CD4-positive, alpha-beta T cell treated with Interferon gamma for 1 hour (primary cell): ENCODE measurements around the gene COL12A1.
"Not testable (repeated sequence)": the region's sequence is repeated elsewhere in the genome, so short reads cannot be mapped to it uniquely, and the experiment has no call there.

Experiments
- DNase-seq: peaks from one replicate; pipeline ENCODE4 v3.0.0-alpha.2; 2020

COL12A1 gene

GRCh38 chr6:75211920-75212590, 6.2 kb upstream of the COL12A1 start:
- no peak for DNase-seq

- DNase-seq, result no peak
Measured at GRCh38 chr6:75210885-75211739, 5.3 kb upstream of the COL12A1 start.

GRCh38 chr6:75209184-75209723, 3.4 kb upstream of the COL12A1 start:
- no peak for DNase-seq

GRCh38 chr6:75208298-75209183, 2.7 kb upstream of the COL12A1 start:
- peak; percentile 73 for DNase-seq

GRCh38 chr6:75206576-75207342, 906 bp upstream of the COL12A1 start:
- DNase-seq, result no peak

- DNase-seq, result no peak
Measured at GRCh38 chr6:75204959-75205775, 686 bp downstream of the COL12A1 start.

GRCh38 chr6:75204217-75204958, 1.5 kb downstream of the COL12A1 start:
- no peak for DNase-seq

- no peak for DNase-seq
Measured at GRCh38 chr6:75203721-75204120, 2.1 kb downstream of the COL12A1 start.

GRCh38 chr6:75202676-75203131, 3.1 kb downstream of the COL12A1 start:
- no peak for DNase-seq

GRCh38 chr6:75201901-75202672, 3.8 kb downstream of the COL12A1 start:
- no peak for DNase-seq

GRCh38 chr6:75201021-75201420, 4.8 kb downstream of the COL12A1 start:
- DNase-seq, result no peak

GRCh38 chr6:75199889-75200288, 6.0 kb downstream of the COL12A1 start:
- DNase-seq, result no peak

- no peak for DNase-seq
Measured at GRCh38 chr6:75196081-75196687, 9.7 kb downstream of the COL12A1 start.

GRCh38 chr6:75188221-75188925, 17.5 kb downstream of the COL12A1 start:
- DNase-seq, result no peak

- DNase-seq, result not testable (repeated sequence)
Measured at GRCh38 chr6:75186581-75186980, 19.3 kb downstream of the COL12A1 start.

GRCh38 chr6:75183099-75183541, 22.7 kb downstream of the COL12A1 start:
- no peak for DNase-seq

GRCh38 chr6:75180864-75181263, 25.0 kb downstream of the COL12A1 start:
- DNase-seq, result no peak

GRCh38 chr6:75178757-75179156, 27.1 kb downstream of the COL12A1 start:
- no peak for DNase-seq
